ENCODE measurements around the gene UNC5CL.

Gene UNC5CL

GRCh38 chr6:41062056-41062455 lies 23.0 kb upstream of the UNC5CL start:
- no peak for DNase-seq

- no peak for DNase-seq
Measured at GRCh38 chr6:41061196-41061726, 22.2 kb upstream of the UNC5CL start.

- DNase-seq = no peak
Measured at GRCh38 chr6:41059556-41059955, 20.5 kb upstream of the UNC5CL start.

- DNase-seq = no peak
Measured at GRCh38 chr6:41058783-41059181, 19.8 kb upstream of the UNC5CL start.

GRCh38 chr6:41056768-41057490 lies 17.9 kb upstream of the UNC5CL start:
- no peak for DNase-seq

GRCh38 chr6:41055149-41055548 lies 16.1 kb upstream of the UNC5CL start:
- no peak for DNase-seq

GRCh38 chr6:41054511-41054910 lies 15.5 kb upstream of the UNC5CL start:
- DNase-seq = no peak

- no peak for DNase-seq
Measured at GRCh38 chr6:41053041-41053440, 14.0 kb upstream of the UNC5CL start, which contains the start of gene APOBEC2. Gene APOBEC2, plus strand, starts transcription at chr6:41053202. Its CDS starts 146 bp downstream, at chr6:41053348.

- DNase-seq = peak; percentile 23
Measured at GRCh38 chr6:41051873-41052272, 12.9 kb upstream of the UNC5CL start.

- no peak for DNase-seq
Measured at GRCh38 chr6:41050536-41050935, 11.5 kb upstream of the UNC5CL start.

- DNase-seq = no peak
Measured at GRCh38 chr6:41049955-41050354, 10.9 kb upstream of the UNC5CL start.

- DNase-seq = no peak
Measured at GRCh38 chr6:41049521-41049920, 10.5 kb upstream of the UNC5CL start.

GRCh38 chr6:41047745-41048732 lies 9.0 kb upstream of the UNC5CL start:
- no peak for DNase-seq

GRCh38 chr6:41047306-41047705 lies 8.3 kb upstream of the UNC5CL start:
- no peak for DNase-seq

GRCh38 chr6:41046084-41046483 lies 7.1 kb upstream of the UNC5CL start:
- no peak for DNase-seq

- DNase-seq = no peak
Measured at GRCh38 chr6:41045664-41046063, 6.6 kb upstream of the UNC5CL start.

GRCh38 chr6:41043151-41043550 lies 4.1 kb upstream of the UNC5CL start:
- DNase-seq = no peak

GRCh38 chr6:41042226-41043055 lies 3.4 kb upstream of the UNC5CL start, which contains the start of gene TSPO2:
Gene TSPO2, plus strand, starts transcription at chr6:41042467. Its CDS starts 519 bp downstream, at chr6:41042986.
- no peak for DNase-seq

- DNase-seq = no peak
Measured at GRCh38 chr6:41040940-41041536, 2.0 kb upstream of the UNC5CL start.

GRCh38 chr6:41040101-41040939 lies 1.3 kb upstream of the UNC5CL start:
- peak; percentile 45 for DNase-seq

- no peak for DNase-seq
Measured at GRCh38 chr6:41038205-41038604, 816 bp downstream of the UNC5CL start.
